HEK293 (cell line): Measurements from ENCODE around the gene NMB.

Experiments
- CTCF ChIA-PET: fragments of 350-600 bp; formaldehyde crosslinking; extraction: SDS; loops from one replicate; lab custom pipeline; 2021; ENCODE audit warnings: antibody characterized with exemption; lab: Yijun Ruan, JAX
- POLR2A ChIA-PET: fragments of 300-600 bp; formaldehyde crosslinking; extraction: SDS; loops from one replicate; lab custom pipeline; 2020; ENCODE audit warnings: antibody characterized with exemption, inconsistent platforms; lab: Yijun Ruan, JAX
- H3K27ac ChIP-seq: fragments of 200-500 bp; sonication (Bioruptor generic); 2 replicates; pipeline ENCODE4 v1.5.1; 2014; ENCODE audit warnings: low read depth, low read length, control low read depth, inconsistent platforms; ENCODE audit errors: extremely low read depth
- H3K36me3 ChIP-seq, 2 experiments: fragments of 200-500 bp in 1 of 2; sonication (Bioruptor generic) in 1 of 2; 1 replicate in 1 of 2; 2 replicates in 1 of 2; pipeline ENCODE4 v1.5.1; 2014 to 2017; ENCODE audit warnings: inconsistent platforms in 2 of 2, low read length in 2 of 2; ENCODE audit not compliant: control insufficient read depth in 2 of 2, insufficient read depth in 1 of 2
- H3K4me1 ChIP-seq: fragments of 200-500 bp; sonication (Bioruptor generic); 2 replicates; pipeline ENCODE4 v1.5.1; 2014; ENCODE audit warnings: mild to moderate bottlenecking, low read length, inconsistent platforms; ENCODE audit not compliant: control insufficient read depth, insufficient read depth
- H3K4me3 ChIP-seq: 2 replicates; pipeline ENCODE4 v1.5.1; 2011; ENCODE audit warnings: low read depth, mild to moderate bottlenecking, control low read depth, low read length, moderate library complexity
- H3K9me3 ChIP-seq: fragments of 200-500 bp; sonication (Bioruptor generic); 2 replicates; pipeline ENCODE4 v1.5.1; 2014; ENCODE audit warnings: low read depth, low read length, inconsistent platforms; ENCODE audit not compliant: control insufficient read depth, insufficient read depth
- GLI2 ChIP-seq: fragments of 450-650 bp; formaldehyde crosslinking; IDR thresholded peaks from 2 replicates; pipeline ENCODE4; 2017; ENCODE audit warnings: missing biosample characterization, missing genetic modification characterization, low read depth, borderline replicate concordance
- KLF1 ChIP-seq: fragments of 450-650 bp; formaldehyde crosslinking; IDR thresholded peaks from 2 replicates; pipeline ENCODE4 v1.5.1; 2016; ENCODE audit warnings: missing biosample characterization, missing genetic modification characterization
- OSR2 ChIP-seq: fragments of 450-650 bp; formaldehyde crosslinking; IDR thresholded peaks from 2 replicates; pipeline ENCODE4 v1.5.1; 2016; ENCODE audit warnings: missing biosample characterization, missing genetic modification characterization
- SALL2 ChIP-seq: fragments of 450-650 bp; formaldehyde crosslinking; IDR thresholded peaks from 2 replicates; pipeline ENCODE4 v1.5.0; 2017; ENCODE audit warnings: missing biosample characterization, mild to moderate bottlenecking, missing genetic modification characterization, borderline replicate concordance
- ZBTB21 ChIP-seq: fragments of 450-650 bp; formaldehyde crosslinking; IDR thresholded peaks from 2 replicates; pipeline ENCODE4 v1.5.1; 2017; ENCODE audit warnings: missing biosample characterization, missing genetic modification characterization
- ZBTB8A ChIP-seq: fragments of 450-650 bp; formaldehyde crosslinking; IDR thresholded peaks from 2 replicates; pipeline ENCODE4 v1.5.1; 2016; ENCODE audit warnings: missing biosample characterization, missing genetic modification characterization
- ZNF157 ChIP-seq: fragments of 450-650 bp; formaldehyde crosslinking; IDR thresholded peaks from 2 replicates; pipeline ENCODE4 v1.5.1; 2016; ENCODE audit warnings: missing biosample characterization, missing genetic modification characterization
- ZNF169 ChIP-seq: fragments of 450-650 bp; formaldehyde crosslinking; IDR thresholded peaks from 2 replicates; pipeline ENCODE4 v1.5.1; 2016; ENCODE audit warnings: missing biosample characterization, missing genetic modification characterization
- ZNF416 ChIP-seq: fragments of 450-650 bp; formaldehyde crosslinking; IDR thresholded peaks from 2 replicates; pipeline ENCODE4 v1.5.1; 2016; ENCODE audit warnings: missing biosample characterization, missing genetic modification characterization
- ZNF514 ChIP-seq: fragments of 450-650 bp; formaldehyde crosslinking; IDR thresholded peaks from 2 replicates; pipeline ENCODE4 v1.5.1; 2016; ENCODE audit warnings: missing biosample characterization, missing genetic modification characterization
- ZNF571 ChIP-seq: fragments of 450-650 bp; formaldehyde crosslinking; IDR thresholded peaks from 2 replicates; pipeline ENCODE4 v1.5.0; 2017; ENCODE audit warnings: missing biosample characterization, missing genetic modification characterization
- ZNF654 ChIP-seq: fragments of 450-650 bp; formaldehyde crosslinking; IDR thresholded peaks from 2 replicates; pipeline ENCODE4 v1.5.1; 2016; ENCODE audit warnings: low read depth, missing biosample characterization, missing genetic modification characterization
- ZNF776 ChIP-seq: fragments of 450-650 bp; formaldehyde crosslinking; IDR thresholded peaks from 2 replicates; pipeline ENCODE4 v1.5.0; 2017; ENCODE audit warnings: missing biosample characterization, missing genetic modification characterization, borderline replicate concordance
- ZNF777 ChIP-seq: fragments of 450-650 bp; formaldehyde crosslinking; IDR thresholded peaks from 2 replicates; pipeline ENCODE4 v1.5.1; 2017; ENCODE audit warnings: missing biosample characterization, missing genetic modification characterization, borderline replicate concordance
- ZNF791 ChIP-seq: fragments of 450-650 bp; formaldehyde crosslinking; IDR thresholded peaks from 2 replicates; pipeline ENCODE4 v1.5.1; 2016; ENCODE audit warnings: missing biosample characterization, missing genetic modification characterization
- TF ChIP-seq, protein P1 (sequence below): IDR thresholded peaks from 2 replicates; pipeline ENCODE4 v1.6.1; 2011; ENCODE audit warnings: mild to moderate bottlenecking, low read depth, low read length, borderline replicate concordance
- TF ChIP-seq, protein P2 (sequence below): fragments of 450-650 bp; formaldehyde crosslinking; optimal IDR thresholded peaks from 2 replicates; pipeline ENCODE3; 2016; ENCODE audit warnings: missing biosample characterization, mild to moderate bottlenecking, missing genetic modification characterization
- TF ChIP-seq, protein P3 (sequence below): fragments of 450-650 bp; formaldehyde crosslinking; IDR thresholded peaks from 2 replicates; pipeline ENCODE4 v1.5.1; 2016; ENCODE audit warnings: missing biosample characterization, missing genetic modification characterization
- TF ChIP-seq, protein P4 (sequence below): fragments of 450-650 bp; formaldehyde crosslinking; IDR thresholded peaks from 2 replicates; pipeline ENCODE4 v1.5.1; 2016; ENCODE audit warnings: missing biosample characterization, missing genetic modification characterization
- TF ChIP-seq, protein P5 (sequence below): fragments of 450-650 bp; formaldehyde crosslinking; IDR thresholded peaks from 2 replicates; pipeline ENCODE4 v1.5.1; 2016; ENCODE audit warnings: missing biosample characterization, missing genetic modification characterization, borderline replicate concordance
- TF ChIP-seq, protein P6 (sequence below): fragments of 450-650 bp; formaldehyde crosslinking; IDR thresholded peaks from 2 replicates; pipeline ENCODE4 v1.5.1; 2016; ENCODE audit warnings: missing biosample characterization, missing genetic modification characterization

The NMB gene

DNA sequence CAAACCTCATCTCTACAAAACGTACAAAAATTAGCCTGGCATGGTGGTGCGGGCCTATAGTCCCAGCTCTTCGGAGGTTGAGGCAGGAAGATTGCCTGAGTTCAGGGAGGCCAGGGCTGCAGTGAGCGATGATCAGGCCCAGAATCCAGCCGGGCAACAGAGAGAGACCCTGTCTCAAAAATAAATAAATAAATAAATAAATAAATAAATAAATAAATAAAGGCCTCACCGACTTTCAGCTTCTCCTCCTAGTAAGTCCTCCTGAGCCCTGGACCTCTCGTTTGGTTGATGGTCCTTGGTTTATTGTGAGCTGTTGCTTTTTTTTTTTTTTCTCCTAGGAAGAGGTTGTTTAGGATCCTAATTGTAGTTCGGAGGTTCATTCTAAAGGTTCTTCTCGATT is 29.0 kb downstream of the NMB start (continued):
- TF ChIP-seq, protein P1, sequence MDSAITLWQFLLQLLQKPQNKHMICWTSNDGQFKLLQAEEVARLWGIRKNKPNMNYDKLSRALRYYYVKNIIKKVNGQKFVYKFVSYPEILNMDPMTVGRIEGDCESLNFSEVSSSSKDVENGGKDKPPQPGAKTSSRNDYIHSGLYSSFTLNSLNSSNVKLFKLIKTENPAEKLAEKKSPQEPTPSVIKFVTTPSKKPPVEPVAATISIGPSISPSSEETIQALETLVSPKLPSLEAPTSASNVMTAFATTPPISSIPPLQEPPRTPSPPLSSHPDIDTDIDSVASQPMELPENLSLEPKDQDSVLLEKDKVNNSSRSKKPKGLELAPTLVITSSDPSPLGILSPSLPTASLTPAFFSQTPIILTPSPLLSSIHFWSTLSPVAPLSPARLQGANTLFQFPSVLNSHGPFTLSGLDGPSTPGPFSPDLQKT = no peak
- no peak for TF ChIP-seq ZNF776 (tag by site-specific recombination)
- TF ChIP-seq ZNF791 (tag by site-specific recombination) = peak; percentile 72; the same call in 1 of the 2 replicates
- TF ChIP-seq, protein P2, sequence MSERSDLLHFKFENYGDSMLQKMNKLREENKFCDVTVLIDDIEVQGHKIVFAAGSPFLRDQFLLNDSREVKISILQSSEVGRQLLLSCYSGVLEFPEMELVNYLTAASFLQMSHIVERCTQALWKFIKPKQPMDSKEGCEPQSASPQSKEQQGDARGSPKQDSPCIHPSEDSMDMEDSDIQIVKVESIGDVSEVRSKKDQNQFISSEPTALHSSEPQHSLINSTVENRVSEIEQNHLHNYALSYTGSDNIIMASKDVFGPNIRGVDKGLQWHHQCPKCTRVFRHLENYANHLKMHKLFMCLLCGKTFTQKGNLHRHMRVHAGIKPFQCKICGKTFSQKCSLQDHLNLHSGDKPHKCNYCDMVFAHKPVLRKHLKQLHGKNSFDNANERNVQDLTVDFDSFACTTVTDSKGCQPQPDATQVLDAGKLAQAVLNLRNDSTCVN = no peak
- TF ChIP-seq GLI2 (tag by site-specific recombination) = peak; percentile 50; the same call in 1 of the 2 replicates
- TF ChIP-seq ZNF416 = no peak
- TF ChIP-seq, protein P3, sequence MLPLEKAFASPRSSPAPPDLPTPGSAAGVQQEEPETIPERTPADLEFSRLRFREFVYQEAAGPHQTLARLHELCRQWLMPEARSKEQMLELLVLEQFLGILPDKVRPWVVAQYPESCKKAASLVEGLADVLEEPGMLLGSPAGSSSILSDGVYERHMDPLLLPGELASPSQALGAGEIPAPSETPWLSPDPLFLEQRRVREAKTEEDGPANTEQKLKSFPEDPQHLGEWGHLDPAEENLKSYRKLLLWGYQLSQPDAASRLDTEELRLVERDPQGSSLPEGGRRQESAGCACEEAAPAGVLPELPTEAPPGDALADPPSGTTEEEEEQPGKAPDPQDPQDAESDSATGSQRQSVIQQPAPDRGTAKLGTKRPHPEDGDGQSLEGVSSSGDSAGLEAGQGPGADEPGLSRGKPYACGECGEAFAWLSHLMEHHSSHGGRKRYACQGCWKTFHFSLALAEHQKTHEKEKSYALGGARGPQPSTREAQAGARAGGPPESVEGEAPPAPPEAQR (tag by site-specific recombination) = no peak
- TF ChIP-seq ZNF571 (tag by site-specific recombination) = no peak
- no peak for TF ChIP-seq KLF1 (tag by site-specific recombination)
- TF ChIP-seq ZBTB21 = 0 out of 2 replicates have a peak, but pooled peaks have one; percentile 59
- peak; percentile 80 for TF ChIP-seq ZBTB8A
- peak; percentile 39; the same call in 1 of the 2 replicates for TF ChIP-seq ZNF654 (tag by site-specific recombination)

DNA sequence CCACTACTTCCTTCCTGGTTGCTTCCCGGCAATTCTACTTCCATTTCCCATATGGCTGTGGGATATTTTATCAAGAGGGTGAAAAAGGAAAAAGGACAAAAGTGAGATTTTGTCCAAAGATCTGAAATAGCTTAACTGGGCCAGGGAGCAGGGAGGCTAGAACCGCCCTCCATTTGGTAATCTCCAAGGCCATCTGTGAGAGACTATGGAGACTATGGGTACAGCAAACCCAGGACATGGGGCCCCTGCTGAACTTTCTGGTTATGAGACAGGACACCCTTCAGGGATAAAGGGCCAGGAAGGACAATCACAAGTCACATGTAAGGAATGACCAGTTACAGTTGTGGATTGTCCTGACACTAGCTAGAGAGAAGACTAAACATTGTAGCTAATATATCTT is 32.9 kb downstream of the NMB start:
- no peak overlapping the region for H3K27ac ChIP-seq
- ChIA-PET POLR2A (interaction anchor here (0.6 kb wide), 1 partner anchor 28 kb away, joined by 3 read pairs; no protein-coding TSS in a partner anchor), CTCF (interaction anchor here (0.8 kb wide), 2 partner anchors 26 to 544 kb away, joined by 3 to 4 read pairs; no protein-coding TSS in a partner anchor)
- no peaks in the 10 kb centered on the region for H3K4me1 ChIP-seq
- H3K36me3 ChIP-seq = peaks cover 0 to 27% of the 10 kb centered on the region in 2 experiments; a peak in 1 of 3 replicates
- H3K9me3 ChIP-seq = no peaks in the 10 kb centered on the region
- H3K4me3 ChIP-seq = no peak overlapping the region
- TF ChIP-seq SALL2 (tag by site-specific recombination) (no peak), OSR2 (tag by site-specific recombination) (no peak), ZNF169 (tag by site-specific recombination) (no peak), ZNF157 (tag by site-specific recombination) (no peak), GLI2 (tag by site-specific recombination) (no peak), ZNF514 (tag by site-specific recombination) (no peak), ZNF777 (tag by site-specific recombination) (no peak)
- TF ChIP-seq, protein P4, sequence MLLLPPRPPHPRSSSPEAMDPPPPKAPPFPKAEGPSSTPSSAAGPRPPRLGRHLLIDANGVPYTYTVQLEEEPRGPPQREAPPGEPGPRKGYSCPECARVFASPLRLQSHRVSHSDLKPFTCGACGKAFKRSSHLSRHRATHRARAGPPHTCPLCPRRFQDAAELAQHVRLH = no peak
- TF ChIP-seq, protein P5, sequence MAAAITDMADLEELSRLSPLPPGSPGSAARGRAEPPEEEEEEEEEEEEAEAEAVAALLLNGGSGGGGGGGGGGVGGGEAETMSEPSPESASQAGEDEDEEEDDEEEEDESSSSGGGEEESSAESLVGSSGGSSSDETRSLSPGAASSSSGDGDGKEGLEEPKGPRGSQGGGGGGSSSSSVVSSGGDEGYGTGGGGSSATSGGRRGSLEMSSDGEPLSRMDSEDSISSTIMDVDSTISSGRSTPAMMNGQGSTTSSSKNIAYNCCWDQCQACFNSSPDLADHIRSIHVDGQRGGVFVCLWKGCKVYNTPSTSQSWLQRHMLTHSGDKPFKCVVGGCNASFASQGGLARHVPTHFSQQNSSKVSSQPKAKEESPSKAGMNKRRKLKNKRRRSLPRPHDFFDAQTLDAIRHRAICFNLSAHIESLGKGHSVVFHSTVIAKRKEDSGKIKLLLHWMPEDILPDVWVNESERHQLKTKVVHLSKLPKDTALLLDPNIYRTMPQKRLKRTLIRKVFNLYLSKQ (tag by site-specific recombination) = no peak
- TF ChIP-seq, protein P6, sequence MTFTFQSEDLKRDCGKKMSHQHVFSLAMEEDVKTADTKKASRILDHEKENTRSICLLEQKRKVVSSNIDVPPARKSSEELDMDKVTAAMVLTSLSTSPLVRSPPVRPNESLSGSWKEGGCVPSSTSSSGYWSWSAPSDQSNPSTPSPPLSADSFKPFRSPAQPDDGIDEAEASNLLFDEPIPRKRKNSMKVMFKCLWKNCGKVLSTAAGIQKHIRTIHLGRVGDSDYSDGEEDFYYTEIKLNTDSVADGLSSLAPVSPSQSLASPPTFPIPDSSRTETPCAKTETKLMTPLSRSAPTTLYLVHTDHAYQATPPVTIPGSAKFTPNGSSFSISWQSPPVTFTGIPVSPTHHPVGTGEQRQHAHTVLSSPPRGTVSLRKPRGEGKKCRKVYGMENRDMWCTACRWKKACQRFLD (tag by site-specific recombination) = no peak
- TF ChIP-seq, all 188 proteins: peak for 0
